Smooth muscle cell (in vitro differentiated cells): ENCODE measurements around the gene SPG7. TPM values are rescaled to one million over a fixed set of nuclear protein-coding genes. Genes with fewer than 3 reads are reported as not detected.

Experiments
- DNase-seq: peaks from one replicate; lab custom pipeline; 2025; ENCODE audit not compliant: unreplicated experiment; lab: John Stamatoyannopoulos, UW
- H2AFZ ChIP-seq: fragments of 200-600 bp; sonication (generic); 2 replicates; pipeline ENCODE4 v1.6.0; 2016; ENCODE audit warnings: antibody characterized with exemption, low read depth, mild to moderate bottlenecking
- H3F3A ChIP-seq: fragments of 200-600 bp; sonication (generic); 2 replicates; pipeline ENCODE4 v1.6.0; 2017; ENCODE audit warnings: antibody characterized with exemption, low read depth
- H3K27ac ChIP-seq: fragments of 200-600 bp; sonication (generic); 2 replicates; pipeline ENCODE4 v1.5.1; 2016; ENCODE audit warnings: low read depth, mild to moderate bottlenecking
- H3K27me3 ChIP-seq: fragments of 200-600 bp; sonication (generic); 2 replicates; pipeline ENCODE4 v1.6.1; 2016; ENCODE audit warnings: low read depth, mild to moderate bottlenecking
- H3K36me3 ChIP-seq: fragments of 200-600 bp; sonication (generic); 2 replicates; pipeline ENCODE4 v1.5.1; 2016; ENCODE audit warnings: low read depth
- H3K4me1 ChIP-seq: fragments of 200-600 bp; sonication (generic); 2 replicates; pipeline ENCODE4 v1.5.1; 2016; ENCODE audit warnings: low read depth
- H3K4me2 ChIP-seq: fragments of 200-600 bp; sonication (generic); 2 replicates; pipeline ENCODE4 v1.6.0; 2016; ENCODE audit warnings: mild to moderate bottlenecking
- H3K4me3 ChIP-seq: fragments of 200-600 bp; sonication (generic); 2 replicates; pipeline ENCODE4 v1.5.1; 2016; ENCODE audit warnings: mild to moderate bottlenecking
- H3K79me2 ChIP-seq: fragments of 200-600 bp; sonication (generic); 2 replicates; pipeline ENCODE4 v1.6.0; 2016; ENCODE audit warnings: low read depth, mild to moderate bottlenecking
- H3K9ac ChIP-seq: fragments of 200-600 bp; sonication (generic); 2 replicates; pipeline ENCODE4 v1.6.0; 2016; ENCODE audit warnings: low read depth
- H3K9me3 ChIP-seq: fragments of 200-600 bp; sonication (generic); replicated peaks from 2 replicates; pipeline ENCODE4 v1.5.1; 2016; ENCODE audit warnings: low read depth
- H4K20me1 ChIP-seq: fragments of 200-600 bp; sonication (generic); 2 replicates; pipeline ENCODE4 v1.6.0; 2016; ENCODE audit warnings: low read depth
- CTCF ChIP-seq: fragments of 200-600 bp; sonication (generic); IDR thresholded peaks from 2 replicates; pipeline ENCODE4 v1.5.1; 2017; ENCODE audit warnings: borderline replicate concordance, mild to moderate bottlenecking, antibody characterized with exemption; ENCODE audit not compliant: insufficient read depth, poor library complexity, severe bottlenecking
- WGBS: methylation state at CpG from one replicate; pipeline ENCODE4 v1.1.7; 2016; ENCODE audit warnings: low lambda C conversion rate; 5-methylcytosine and 5-hydroxymethylcytosine counted together
- polyA plus RNA-seq: library from polyadenylated mRNA; unstranded; fragments of >200 nt; fragmentation: Nextera tagmentation; extraction: Ambion mirVana; gene quantifications from 2 replicates; pipeline ENCODE4 v1.2.1, GENCODE V29; 2016
- total RNA-seq: library from RNA; depleted of rRNA; stranded (reverse); fragments of >200 nt; gene quantifications from 2 replicates; pipeline ENCODE4 v1.2.3, GENCODE V29; 2014

The SPG7 gene
- total and polyA plus RNA-seq, 2 experiments from 2014 or later, result 49.3 to 61.4 TPM

- Histone ChIP-seq H3K27ac (no peak overlapping the region), H3K9ac (no peak overlapping the region), H3K9me3 (no peaks in the 10 kb centered on the region), H3K4me1 (no peaks in the 10 kb centered on the region), H3K4me3 (no peak overlapping the region), H3F3A (no peaks in the 10 kb centered on the region), H4K20me1 (peaks cover 22% of the 10 kb centered on the region), H3K4me2 (no peak overlapping the region), H2AFZ (no peak overlapping the region), H3K36me3 (peaks cover 6% of the 10 kb centered on the region), H3K79me2 (no peaks in the 10 kb centered on the region), H3K27me3 (no peaks in the 10 kb centered on the region)
- 98% methylated on average over 31 of the region's 31 CpGs for WGBS
- TF ChIP-seq CTCF, result no peak
- no peak for DNase-seq
These were observed 23.8 kb downstream of the SPG7 start for GRCh38 chr16:89531821-89532526.

GRCh38 chr16:89534252-89534756 lies 26.1 kb downstream of the SPG7 start:
- Histone ChIP-seq H3F3A (no peaks in the 10 kb centered on the region), H3K4me2 (no peak overlapping the region), H3K27me3 (no peaks in the 10 kb centered on the region), H3K27ac (no peak overlapping the region), H3K4me1 (no peaks in the 10 kb centered on the region), H3K9ac (no peak overlapping the region), H3K36me3 (peaks cover 4% of the 10 kb centered on the region), H3K79me2 (no peaks in the 10 kb centered on the region), H4K20me1 (peaks cover 44% of the 10 kb centered on the region), H2AFZ (no peak overlapping the region), H3K4me3 (no peak overlapping the region), H3K9me3 (no peaks in the 10 kb centered on the region)
- TF ChIP-seq CTCF, result no peak
- 94% methylated on average over 11 of the region's 11 CpGs for WGBS
- DNase-seq, result no peak

GRCh38 chr16:89536371-89536770 lies 28.2 kb downstream of the SPG7 start:
- H3K9ac ChIP-seq, result no peak overlapping the region
- H3K79me2 ChIP-seq, result no peaks in the 10 kb centered on the region
- no peaks in the 10 kb centered on the region for H3K9me3 ChIP-seq
- no peaks in the 10 kb centered on the region for H3K36me3 ChIP-seq
- WGBS, result 92% methylated on average over 12 of the region's 24 CpGs
- H2AFZ ChIP-seq, result no peak overlapping the region
- H3K4me1 ChIP-seq, result no peaks in the 10 kb centered on the region
- no peak overlapping the region for H3K27ac ChIP-seq
- TF ChIP-seq CTCF, result no peak
- no peak for DNase-seq
- no peaks in the 10 kb centered on the region for H3K27me3 ChIP-seq
- H3K4me2 ChIP-seq, result no peak overlapping the region
- no peak overlapping the region for H3K4me3 ChIP-seq
- peaks cover 52% of the 10 kb centered on the region for H4K20me1 ChIP-seq
- no peaks in the 10 kb centered on the region for H3F3A ChIP-seq
